HG03558 (cell line): Measurements from ENCODE around the gene RGS6.

ENCODE experiments used
- ATAC-seq: cut with Tn5 transposase; IDR thresholded peaks from one replicate; pipeline ENCODE4 v1.9.1; 2021; ENCODE audit warnings: moderate number of reproducible peaks; ENCODE audit not compliant: unreplicated experiment; ENCODE audit errors: extremely low read depth

RGS6 gene

DNA sequence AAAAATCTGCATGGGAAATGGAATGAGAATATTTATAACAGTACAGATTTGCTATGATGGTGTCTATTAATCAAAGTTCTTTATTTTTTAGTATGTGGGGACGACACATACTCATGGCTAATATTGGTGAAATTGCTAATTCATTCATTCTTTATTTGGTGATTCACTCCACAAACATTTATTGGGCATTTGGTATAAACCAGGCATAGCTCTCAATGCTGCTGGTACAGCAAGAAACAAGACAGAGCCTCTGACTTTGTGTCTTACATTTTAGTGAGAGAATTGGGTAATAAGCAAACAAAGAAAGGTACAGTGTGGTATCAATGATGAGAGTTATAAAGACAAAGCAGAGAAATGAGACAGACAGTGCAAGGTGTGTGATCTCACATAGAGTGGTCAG lies 129.5 kb downstream of the RGS6 start:
- no peak for ATAC-seq

- ATAC-seq, result no peak
Observed at GRCh38 chr14:72063761-72064282, 131.6 kb downstream of the RGS6 start.

DNA sequence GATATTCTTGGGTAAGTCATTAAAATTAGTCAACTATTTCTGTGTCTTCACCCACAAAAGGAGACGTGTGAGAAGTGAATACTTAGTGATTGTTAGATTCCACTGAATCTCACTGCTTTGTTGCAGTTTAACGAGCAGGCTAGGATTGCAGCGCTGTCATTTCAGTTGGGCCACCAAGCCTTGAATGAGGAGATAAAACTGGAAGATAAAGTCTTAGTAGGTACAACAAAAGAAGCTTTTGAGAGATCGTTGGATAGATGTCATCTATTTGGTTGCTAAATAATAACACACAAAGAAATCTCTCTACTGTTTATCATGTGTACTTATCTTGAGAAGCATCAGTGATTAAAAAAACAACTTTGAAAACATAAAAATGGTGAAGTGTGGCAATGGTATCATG lies 132.3 kb downstream of the RGS6 start:
- ATAC-seq, result no peak

- ATAC-seq, result no peak
Observed at GRCh38 chr14:72070458-72070857, 138.2 kb downstream of the RGS6 start.

DNA sequence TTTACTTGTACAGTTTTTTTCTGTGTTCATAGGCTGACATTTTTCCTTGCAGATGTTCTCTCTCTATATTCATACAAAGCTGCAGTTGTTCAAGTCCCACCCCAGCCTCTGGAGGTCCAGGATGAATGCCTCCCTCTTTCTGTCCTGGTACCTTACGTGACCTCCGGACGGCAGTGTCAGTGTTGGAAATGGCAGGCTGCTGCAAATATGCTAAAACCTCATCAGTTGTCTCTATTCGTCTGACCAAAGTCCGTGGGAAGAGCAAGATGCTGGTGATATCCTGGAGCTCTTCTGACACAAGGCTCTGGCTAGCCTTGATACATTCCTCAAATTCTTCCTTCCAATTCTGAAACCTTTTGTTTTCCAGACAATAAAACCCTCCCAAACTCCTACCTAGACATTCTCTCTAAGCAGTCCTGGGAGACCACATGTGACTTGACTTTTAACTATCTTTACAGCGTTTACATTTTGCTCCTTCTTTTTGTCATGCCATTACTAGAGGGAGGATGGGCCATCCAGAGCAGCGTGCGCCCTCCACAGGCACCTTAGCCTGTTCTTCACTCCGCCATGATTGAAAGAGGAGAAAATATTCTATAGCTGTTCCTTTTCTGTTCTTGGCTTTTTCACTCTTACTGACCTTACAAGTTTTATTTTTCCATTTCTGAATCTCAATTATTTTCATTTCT lies 143.6 kb downstream of the RGS6 start:
- no peak for ATAC-seq

GRCh38 chr14:72081137-72081536 lies 148.9 kb downstream of the RGS6 start:
- no peak for ATAC-seq

GRCh38 chr14:72084935-72085334 lies 152.7 kb downstream of the RGS6 start:
- no peak for ATAC-seq

- no peak for ATAC-seq
Observed at GRCh38 chr14:72089625-72090024, 157.4 kb downstream of the RGS6 start.

DNA sequence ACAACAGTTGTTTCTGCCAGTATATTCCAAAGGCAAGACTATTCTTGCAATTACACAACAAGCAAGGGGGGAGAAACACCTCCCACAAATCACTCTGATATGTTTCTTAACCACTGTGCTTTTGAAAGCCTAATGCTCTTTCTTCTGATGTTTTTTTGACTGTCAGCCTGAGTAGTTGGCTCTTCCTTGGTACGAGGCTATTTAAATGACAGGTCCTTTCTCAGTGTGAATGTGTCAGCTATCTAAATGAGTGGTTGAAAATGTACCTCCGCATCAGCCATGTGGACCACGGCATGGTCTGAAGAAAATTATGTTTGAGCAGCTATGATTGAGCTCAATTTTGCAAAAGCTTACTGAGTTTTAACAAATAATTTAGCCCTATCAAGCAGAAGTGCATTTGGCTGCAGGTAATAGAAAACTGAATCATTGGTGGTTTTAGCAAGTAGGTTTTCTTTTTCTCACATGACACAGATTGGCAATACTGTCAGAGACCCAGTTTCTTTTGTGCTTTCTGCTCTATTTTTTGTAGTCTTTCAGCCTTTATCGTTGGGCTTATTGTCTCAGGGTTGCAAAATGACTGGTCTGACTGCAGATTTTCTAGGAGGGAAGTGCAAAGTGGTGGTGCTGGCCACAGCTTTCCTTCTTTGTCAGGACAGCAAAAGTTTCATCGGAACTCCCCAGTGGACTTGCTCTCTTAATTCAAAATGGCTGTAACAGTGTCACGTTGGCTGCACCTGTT lies 162.8 kb downstream of the RGS6 start:
- ATAC-seq, result no peak

DNA sequence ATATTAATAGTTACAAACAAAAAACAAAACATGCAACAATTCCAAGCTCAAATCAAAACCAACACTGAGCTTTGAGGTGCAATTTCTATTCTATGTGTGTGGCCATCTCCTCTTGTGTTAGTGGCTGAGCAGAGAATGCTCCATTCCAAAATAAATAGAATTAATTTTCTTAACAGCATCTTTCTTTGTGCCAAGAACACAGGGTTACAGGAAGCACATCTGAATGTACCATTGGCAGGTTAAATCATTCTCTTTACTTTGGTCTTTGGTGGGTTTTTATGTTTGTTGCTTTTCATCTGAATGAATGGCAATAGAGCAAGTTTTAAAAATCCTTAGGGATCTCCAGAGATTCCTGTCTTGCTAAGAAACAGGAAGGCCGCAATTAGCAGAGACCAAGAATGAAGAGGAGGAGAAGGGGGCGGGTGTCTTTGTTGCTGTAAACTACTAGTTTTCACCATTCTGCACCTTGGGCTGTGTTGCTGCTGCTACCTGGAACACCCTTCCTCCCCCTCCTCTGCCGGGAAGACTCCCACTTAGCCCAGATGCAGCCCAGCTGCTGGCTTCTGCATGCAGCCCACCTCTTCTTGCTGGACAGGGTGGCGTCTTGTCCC lies 165.0 kb downstream of the RGS6 start:
- ATAC-seq, result no peak

DNA sequence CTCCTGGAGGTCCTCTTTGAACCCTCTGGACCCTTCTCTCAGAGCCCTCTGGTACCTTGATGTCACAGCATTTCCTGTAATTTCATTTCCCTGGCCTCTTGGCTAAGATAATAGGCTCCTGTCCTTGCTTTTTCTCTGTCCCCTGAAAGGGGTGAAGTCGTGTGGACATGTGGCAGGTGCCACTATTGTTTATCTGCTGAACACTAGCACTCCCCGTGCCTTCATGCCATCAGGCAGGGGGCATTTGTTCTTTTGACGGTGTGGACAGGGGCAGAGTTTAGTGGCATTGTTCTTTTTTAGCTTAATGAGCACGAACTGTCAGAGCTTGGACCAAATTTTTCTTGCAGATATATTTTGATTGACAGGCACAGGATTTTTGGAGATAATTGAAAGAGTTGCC lies 166.0 kb downstream of the RGS6 start:
- ATAC-seq, result no peak

GRCh38 chr14:72099566-72099965 lies 167.3 kb downstream of the RGS6 start:
- no peak for ATAC-seq

GRCh38 chr14:72104011-72104613 lies 171.9 kb downstream of the RGS6 start:
- ATAC-seq, result no peak

GRCh38 chr14:72111911-72112310 lies 179.7 kb downstream of the RGS6 start:
- ATAC-seq, result no peak

DNA sequence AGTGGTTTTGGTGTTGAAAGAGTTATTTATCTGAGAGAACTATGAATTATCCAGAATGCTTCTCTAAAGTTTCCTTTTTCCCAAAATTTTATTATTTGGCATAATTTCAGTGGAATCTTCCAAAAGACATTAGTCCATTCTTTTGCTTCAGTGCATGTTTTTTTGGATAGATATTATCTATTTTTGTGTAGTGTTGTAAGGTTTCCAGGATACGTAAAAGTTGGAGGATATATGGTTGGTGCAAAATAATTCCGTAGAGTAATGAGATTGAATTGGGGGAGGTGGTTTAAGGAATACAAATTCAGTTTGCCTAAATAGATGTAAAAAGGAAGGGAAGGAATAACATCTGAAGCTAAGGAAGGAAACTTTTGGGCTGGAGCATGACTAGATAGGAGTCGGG lies 186.6 kb downstream of the RGS6 start:
- ATAC-seq, result no peak

GRCh38 chr14:72120315-72120714 lies 188.1 kb downstream of the RGS6 start:
- no peak for ATAC-seq

DNA sequence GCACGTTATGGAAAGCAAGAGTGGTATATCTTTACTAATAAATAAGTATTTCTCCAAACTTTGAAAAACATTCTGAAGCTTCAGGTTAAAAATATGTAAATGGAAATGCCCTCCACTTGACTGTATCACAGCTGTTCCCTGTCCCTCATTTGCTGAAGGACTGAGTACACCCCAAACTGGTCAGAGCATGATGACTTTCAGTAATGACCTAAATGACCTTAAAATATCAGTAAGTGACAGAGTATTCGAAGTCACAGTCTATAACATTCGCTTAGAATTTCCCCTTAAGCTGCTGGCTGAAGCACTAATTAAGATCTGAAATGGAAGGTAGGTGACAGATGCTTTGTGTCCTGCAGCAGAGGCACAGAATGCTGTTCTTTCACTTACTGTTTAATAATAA lies 191.5 kb downstream of the RGS6 start:
- no peak for ATAC-seq

DNA sequence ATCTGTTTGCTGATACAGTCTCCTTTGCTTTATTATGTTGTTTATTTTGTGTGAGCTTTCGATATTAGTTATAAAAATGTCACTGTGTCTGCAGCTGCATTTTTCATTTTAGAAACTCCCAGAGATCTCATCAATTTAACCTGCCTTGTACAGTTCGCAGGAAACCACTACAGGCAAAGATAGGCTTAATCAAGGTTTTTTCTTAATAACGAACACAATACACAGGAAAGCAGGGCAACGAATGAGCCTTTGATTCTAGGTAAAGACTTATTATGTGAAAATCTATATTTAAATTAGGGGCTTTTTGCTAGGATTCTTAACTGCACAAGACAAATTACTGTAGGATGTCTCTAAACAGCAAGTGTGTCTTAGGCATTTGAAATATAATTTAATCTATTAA lies 191.9 kb downstream of the RGS6 start:
- no peak for ATAC-seq

GRCh38 chr14:72126091-72126490 lies 193.9 kb downstream of the RGS6 start:
- ATAC-seq, result no peak

- no peak for ATAC-seq
Observed at GRCh38 chr14:72126561-72126960, 194.3 kb downstream of the RGS6 start.

- no peak for ATAC-seq
Observed at GRCh38 chr14:72128629-72129028, 196.4 kb downstream of the RGS6 start.
